Kidney tubule cell (primary cell): Measurements from ENCODE around the gene ATG7.
A peak's percentile ranks its signal among the peaks of the same experiment; 100 is the strongest.

Experiments used
- DNase-seq: peaks from one replicate; pipeline ENCODE4 v3.0.0-alpha.2; 2018; ENCODE audit warnings: low spot score

ATG7 gene

GRCh38 chr3:11536132-11536935 is 264.1 kb downstream of the ATG7 start:
- no peak for DNase-seq

DNA sequence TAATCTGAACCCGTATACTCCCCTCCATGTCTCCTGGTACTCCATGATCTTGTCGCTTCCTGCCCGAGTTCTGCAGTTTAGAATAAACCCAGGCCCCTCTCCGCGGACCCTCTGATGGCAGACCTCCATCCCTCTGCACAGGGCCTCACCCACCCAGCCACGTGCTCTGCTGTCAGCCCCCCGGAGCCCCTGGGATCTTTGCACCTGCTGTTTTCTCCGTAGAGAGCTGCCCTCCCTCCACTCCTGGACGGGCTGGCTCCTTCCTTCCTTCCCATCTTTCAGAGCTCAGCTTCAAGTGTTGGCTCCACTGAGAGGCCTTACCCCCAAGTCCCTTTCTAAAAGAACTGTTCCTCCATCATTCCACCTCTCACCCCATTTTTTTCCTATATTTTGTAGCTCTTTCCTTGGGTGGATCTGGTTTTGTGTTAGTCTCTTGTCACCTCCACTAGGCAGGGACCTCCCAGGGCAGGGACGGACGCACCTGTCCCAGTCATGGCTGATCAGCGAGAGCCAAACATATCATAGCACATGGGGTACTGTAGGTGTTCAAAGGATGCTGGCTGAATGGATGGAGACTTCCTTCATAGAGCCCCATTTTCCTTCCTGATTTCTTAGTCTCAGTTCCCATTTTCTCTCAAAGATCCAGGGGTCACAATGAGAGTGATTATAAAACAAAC is 264.9 kb downstream of the ATG7 start:
- no peak for DNase-seq

GRCh38 chr3:11538581-11538980 is 266.4 kb downstream of the ATG7 start:
- no peak for DNase-seq

GRCh38 chr3:11539218-11539617 is 267.0 kb downstream of the ATG7 start:
- no peak for DNase-seq

- no peak for DNase-seq
These were observed 267.5 kb downstream of the ATG7 start for GRCh38 chr3:11539677-11540076.

GRCh38 chr3:11541321-11542303 is 269.4 kb downstream of the ATG7 start:
- DNase-seq = no peak

GRCh38 chr3:11542551-11542950 is 270.4 kb downstream of the ATG7 start:
- DNase-seq = no peak

DNA sequence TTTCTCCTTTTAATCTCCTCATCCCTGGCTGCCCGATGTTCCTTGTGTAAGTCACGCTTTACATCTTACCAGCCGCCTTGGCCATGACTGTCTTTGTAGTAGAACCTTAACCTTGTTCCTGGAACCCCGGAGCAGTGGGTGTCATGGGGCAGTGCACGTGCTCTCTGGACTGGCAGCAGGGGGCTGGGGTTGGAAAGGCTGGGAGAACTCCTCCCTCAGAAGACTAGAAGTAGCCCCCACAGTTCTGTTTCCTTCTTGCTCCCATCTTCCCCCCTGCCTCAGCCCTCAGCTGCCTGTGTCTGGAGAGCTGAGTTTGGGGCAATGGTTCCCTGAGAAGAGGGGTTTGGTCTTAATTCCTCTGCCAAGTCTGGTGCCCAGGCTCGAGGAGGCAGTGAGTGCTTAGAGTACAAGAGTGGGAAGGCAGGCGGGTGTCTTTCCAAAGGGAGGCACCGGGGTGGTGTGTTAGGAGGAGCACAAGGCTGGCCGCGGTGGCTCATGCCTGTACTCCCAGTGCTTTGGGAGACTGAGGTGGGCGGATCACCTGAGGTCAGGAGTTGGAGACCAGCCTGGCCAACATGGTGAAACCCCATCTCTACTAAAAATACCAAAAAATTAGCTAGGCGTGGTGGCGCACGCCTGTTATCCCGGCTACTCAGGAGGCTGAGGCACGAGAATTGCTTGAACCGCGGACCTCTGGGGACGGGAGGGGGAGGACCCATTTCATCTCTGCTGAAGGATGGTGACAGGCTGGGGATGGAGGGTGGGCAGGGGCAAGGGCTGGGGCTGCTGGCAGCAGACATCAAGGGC is 271.1 kb downstream of the ATG7 start:
- no peak for DNase-seq

DNA sequence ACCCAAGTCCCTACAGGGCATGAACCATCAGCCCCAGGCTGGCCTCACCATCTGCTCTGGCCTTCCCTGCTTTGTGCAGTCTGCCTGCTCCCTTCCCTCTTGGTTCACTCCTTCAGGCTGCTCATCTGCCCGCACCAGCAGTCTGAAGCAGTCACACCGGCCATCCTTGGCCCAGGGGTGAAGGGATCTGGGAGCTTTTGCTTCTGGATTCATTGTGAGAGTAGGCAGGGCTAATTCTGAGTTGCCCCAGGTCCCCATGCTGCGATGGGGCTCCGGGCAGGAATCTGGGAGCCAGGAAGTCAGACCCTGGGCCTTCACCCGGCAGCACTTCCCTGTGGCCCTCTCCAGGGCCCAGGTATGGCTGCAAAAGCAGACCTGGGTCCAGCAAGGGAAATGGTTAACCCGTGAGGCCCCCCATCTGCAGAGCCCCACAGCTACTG is 271.8 kb downstream of the ATG7 start:
- no peak for DNase-seq

GRCh38 chr3:11544412-11545181 is 272.4 kb downstream of the ATG7 start:
- DNase-seq = no peak

DNA sequence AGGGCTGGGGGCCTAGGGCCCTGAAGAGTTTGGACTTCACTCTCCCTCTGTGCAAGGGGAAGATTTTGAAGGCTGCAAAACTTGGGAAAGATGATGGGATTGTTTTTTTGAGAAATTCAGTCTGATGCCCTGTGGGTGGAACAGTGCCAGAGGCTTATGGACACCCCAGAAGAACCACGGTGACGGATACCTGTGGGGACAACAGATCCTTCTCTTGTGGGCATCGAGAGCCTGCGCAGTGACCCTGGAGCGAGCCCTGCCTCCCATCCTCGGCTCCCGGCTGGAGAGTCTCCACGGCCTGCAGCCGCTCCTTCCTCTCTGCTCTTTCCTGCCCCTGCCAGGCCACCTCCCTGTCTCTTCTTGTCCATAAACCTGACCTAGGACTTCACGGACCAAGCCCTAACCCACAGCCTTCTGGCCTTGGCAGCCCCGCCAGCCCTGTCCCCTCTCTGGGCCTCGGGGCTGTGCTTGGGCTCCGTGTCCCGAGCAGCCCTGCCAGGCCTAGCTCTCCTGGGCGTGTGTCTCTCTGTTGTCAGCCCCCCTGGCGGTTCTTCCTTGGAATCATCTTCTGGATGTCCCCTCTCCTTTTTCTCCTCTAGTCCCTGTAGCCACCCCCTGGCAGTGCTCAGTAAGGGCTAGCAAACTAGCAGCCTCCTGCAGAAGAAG is 273.1 kb downstream of the ATG7 start:
- DNase-seq = no peak

GRCh38 chr3:11546657-11547302 is 274.6 kb downstream of the ATG7 start:
- no peak for DNase-seq

DNA sequence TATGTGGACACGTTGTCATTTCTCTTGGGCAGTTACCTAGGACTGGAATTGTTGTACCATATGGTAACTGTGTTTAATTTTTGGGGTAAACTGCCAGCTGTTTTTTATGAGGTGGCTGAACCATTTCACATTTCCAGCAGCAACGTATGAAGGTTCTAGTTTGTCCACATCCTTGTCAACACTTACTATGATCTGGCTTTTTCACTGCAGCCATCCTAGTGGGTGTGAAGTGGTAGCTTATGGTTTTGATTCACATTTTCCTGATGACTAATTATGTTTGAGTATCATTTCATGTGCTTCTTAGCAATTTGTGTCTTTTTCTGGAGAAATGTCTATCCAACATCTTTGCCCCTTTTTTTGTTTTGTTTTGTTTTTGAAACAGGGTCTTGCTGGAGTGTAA is 275.3 kb downstream of the ATG7 start:
- no peak for DNase-seq

DNA sequence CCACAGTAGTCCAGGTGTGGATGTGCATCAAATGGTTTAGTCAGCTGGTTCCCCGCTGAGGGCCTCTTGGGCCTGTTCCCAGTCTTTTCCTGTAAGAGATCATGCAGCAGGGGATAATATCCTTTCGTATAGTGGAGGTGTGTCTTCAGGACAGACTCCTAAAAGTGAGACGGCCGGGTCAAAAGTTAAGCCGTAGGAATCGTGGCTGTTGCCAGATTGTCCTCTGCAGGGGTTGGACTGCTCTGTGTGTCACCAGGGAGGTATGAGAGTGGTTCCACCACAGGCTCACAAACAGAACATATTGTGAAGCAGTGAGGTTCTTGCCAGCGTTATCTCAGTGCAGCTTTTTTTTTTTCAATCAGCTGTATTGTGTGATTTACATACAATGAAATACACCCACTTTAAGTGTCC is 276.5 kb downstream of the ATG7 start:
- peak; percentile 72 for DNase-seq

DNA sequence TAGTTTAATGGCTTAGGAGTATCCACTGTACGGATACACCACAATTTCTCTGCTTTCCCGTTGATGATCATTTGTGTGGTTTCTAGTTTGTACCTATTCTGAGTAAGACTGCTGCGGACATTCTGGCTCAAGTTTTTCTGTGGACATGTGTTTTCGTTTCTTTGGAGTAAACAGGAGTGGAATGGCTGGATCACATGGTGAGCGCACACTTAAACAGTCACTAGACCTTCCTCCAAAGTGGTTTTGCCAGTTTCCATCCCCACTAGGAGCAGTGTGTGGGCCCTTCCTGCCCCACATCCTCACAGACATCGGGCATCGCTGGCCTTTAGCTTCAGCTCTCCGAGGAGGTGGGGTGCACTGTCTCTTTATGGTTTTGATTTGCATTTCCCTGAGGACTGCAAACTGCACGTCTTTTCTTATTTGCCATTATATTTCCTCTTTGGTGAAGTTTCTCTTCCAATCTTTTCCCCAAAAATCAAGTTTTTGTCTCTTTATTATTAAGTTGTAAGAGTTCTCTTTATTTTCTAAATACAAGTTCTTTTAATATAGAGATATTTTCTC is 277.5 kb downstream of the ATG7 start:
- DNase-seq = no peak

GRCh38 chr3:11551036-11551435 is 278.8 kb downstream of the ATG7 start:
- no peak for DNase-seq

DNA sequence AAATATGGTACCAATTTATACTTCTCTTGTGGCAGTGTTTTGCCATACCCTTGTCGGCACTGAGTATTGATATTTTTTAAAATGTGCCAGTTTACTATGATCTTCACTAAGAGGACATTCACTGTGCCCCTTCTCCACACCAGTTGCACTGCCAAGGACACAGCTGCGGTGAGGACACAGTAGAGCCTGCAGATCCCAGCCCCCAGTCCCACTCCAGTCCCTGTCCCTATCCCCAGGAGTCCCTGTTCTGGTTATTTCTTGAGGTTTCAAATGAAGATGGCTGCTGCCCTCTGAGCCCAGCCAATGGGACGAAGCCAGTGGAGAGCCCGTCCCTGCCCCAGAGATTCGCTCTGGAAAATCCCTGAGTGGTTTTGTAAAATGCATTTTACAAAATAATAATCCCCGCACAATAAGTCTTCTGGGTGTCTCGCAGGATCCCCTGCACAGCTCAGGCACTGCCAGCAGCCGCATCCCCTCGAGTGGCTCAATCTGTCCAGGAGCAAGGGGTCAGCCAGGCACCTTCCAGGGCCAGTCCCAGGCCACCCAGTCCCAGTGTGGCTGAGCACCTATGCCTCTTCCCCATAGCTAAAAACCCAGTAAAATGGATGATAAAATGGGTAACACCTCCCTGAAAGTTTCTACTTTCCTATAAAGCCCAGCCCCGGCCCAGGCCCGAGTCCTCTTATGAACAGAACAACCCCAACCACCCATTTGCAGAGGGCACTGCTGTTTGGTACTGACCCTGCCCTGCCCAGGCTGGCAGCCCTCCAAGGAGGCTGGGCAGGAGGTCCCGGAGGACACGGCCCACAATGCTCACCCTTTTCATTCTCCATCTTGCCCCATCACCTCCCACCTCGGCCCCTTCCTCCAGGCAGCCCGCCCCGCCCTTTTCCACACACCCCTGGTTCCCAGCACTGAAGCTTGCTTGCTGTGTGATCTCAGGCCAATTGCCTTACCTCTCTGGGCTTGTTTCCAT is 280.4 kb downstream of the ATG7 start:
- DNase-seq = no peak
